Loucy (cell line): ENCODE measurements around the gene DNAH7.

Experiments
- CTCF ChIP-seq: fragments of 200-600 bp; sonication (generic); conservative IDR thresholded peaks from 2 replicates; pipeline ENCODE4 v1.5.1; 2014; ENCODE audit warnings: mild to moderate bottlenecking, antibody characterized with exemption, low read length
- EZH2phosphoT487 ChIP-seq: fragments of 200-600 bp; IDR thresholded peaks from 2 replicates; pipeline ENCODE4 v1.6.1; 2018; ENCODE audit warnings: antibody characterized with exemption, mild to moderate bottlenecking, moderate library complexity, borderline replicate concordance

GRCh38 chr2:196067088-196067382 lies 1.6 kb downstream of the DNAH7 start:
- TF ChIP-seq CTCF = no peak; the same call in none of the 2 replicates
- no peak for TF ChIP-seq EZH2phosphoT487
